Measurements from ENCODE around the gene BEND5. TPM values are rescaled to one million over a fixed set of nuclear protein-coding genes. Genes with fewer than 3 reads are reported as not detected.

Gene BEND5
- total RNA-seq, 1 experiment from 2014 or later, result not detected

GRCh38 chr1:48738356-48738755 lies 38.3 kb downstream of the BEND5 start:
- Histone ChIP-seq H3K4me3 (no peak overlapping the region), H3K27ac (no peak overlapping the region), H3K79me2 (ENCODE audit: low read depth) (no peaks in the 10 kb centered on the region), H3K4me1 (replicated peaks; ENCODE audit: insufficient read depth) (no peaks in the 10 kb centered on the region), H3K27me3 (ENCODE audit: insufficient read depth, low read depth) (peaks cover 68% of the 10 kb centered on the region), H3K4me2 (no peak overlapping the region), H3K9me2 (ENCODE audit: insufficient read depth) (no peaks in the 10 kb centered on the region), H3K36me3 (ENCODE audit: low read depth) (no peaks in the 10 kb centered on the region), H3K9me3 (ENCODE audit: insufficient read depth, low read depth) (no peaks in the 10 kb centered on the region), H4K20me1 (ENCODE audit: insufficient read depth) (no peaks in the 10 kb centered on the region), H3F3A (ENCODE audit: insufficient read depth, low read depth) (no peaks in the 10 kb centered on the region), H2AFZ (no peak overlapping the region)
- intact Hi-C loops (cut with micrococcal nuclease; ENCODE audit: unreplicated experiment), result no loop called here
- TF ChIP-seq EZH2 (IDR thresholded peaks at IDR 0.05; ENCODE audit: low read depth) (no peak), CTCF (conservative IDR thresholded peaks at IDR 0.05) (no peak)
- DNase-seq, result no peak
- no TSS peak for BruUV-seq (replicated peaks)
- POLR2A ChIA-PET (ENCODE audit: unreplicated experiment), result no interaction called here
- CTCF ChIA-PET, result no interaction called here

GRCh38 chr1:48735796-48736195 lies 40.9 kb downstream of the BEND5 start:
- TF ChIP-seq EZH2 (IDR thresholded peaks at IDR 0.05; ENCODE audit: low read depth), result no peak
- no peak for TF ChIP-seq CTCF (conservative IDR thresholded peaks at IDR 0.05)
- no peaks in the 10 kb centered on the region for H4K20me1 ChIP-seq (ENCODE audit: insufficient read depth)
- H3K79me2 ChIP-seq (ENCODE audit: low read depth), result no peaks in the 10 kb centered on the region
- no peak overlapping the region for H3K4me2 ChIP-seq
- POLR2A ChIA-PET (ENCODE audit: unreplicated experiment), result no interaction called here
- CTCF ChIA-PET, result no interaction called here
- no peak for DNase-seq
- no TSS peak for BruUV-seq (replicated peaks)
- H3K4me1 ChIP-seq (replicated peaks; ENCODE audit: insufficient read depth), result no peaks in the 10 kb centered on the region
- H3K27me3 ChIP-seq (ENCODE audit: insufficient read depth, low read depth), result peaks cover 62% of the 10 kb centered on the region
- no peak overlapping the region for H2AFZ ChIP-seq
- no peaks in the 10 kb centered on the region for H3K36me3 ChIP-seq (ENCODE audit: low read depth)
- intact Hi-C loops (cut with micrococcal nuclease; ENCODE audit: unreplicated experiment), result no loop called here
- H3K9me2 ChIP-seq (ENCODE audit: insufficient read depth), result no peaks in the 10 kb centered on the region
- H3F3A ChIP-seq (ENCODE audit: insufficient read depth, low read depth), result no peaks in the 10 kb centered on the region
- no peaks in the 10 kb centered on the region for H3K9me3 ChIP-seq (ENCODE audit: insufficient read depth, low read depth)
- no peak overlapping the region for H3K4me3 ChIP-seq
- no peak overlapping the region for H3K27ac ChIP-seq

- Histone ChIP-seq H2AFZ (no peak overlapping the region), H3K4me2 (no peak overlapping the region), H3K4me1 (replicated peaks; ENCODE audit: insufficient read depth) (no peaks in the 10 kb centered on the region), H3K79me2 (ENCODE audit: low read depth) (no peaks in the 10 kb centered on the region), H3K9me3 (ENCODE audit: insufficient read depth, low read depth) (no peaks in the 10 kb centered on the region), H3K27me3 (ENCODE audit: insufficient read depth, low read depth) (peaks cover 25% of the 10 kb centered on the region), H3K36me3 (ENCODE audit: low read depth) (no peaks in the 10 kb centered on the region), H4K20me1 (ENCODE audit: insufficient read depth) (no peaks in the 10 kb centered on the region), H3F3A (ENCODE audit: insufficient read depth, low read depth) (no peaks in the 10 kb centered on the region), H3K4me3 (no peak overlapping the region), H3K9me2 (ENCODE audit: insufficient read depth) (no peaks in the 10 kb centered on the region), H3K27ac (no peak overlapping the region)
- POLR2A ChIA-PET (ENCODE audit: unreplicated experiment), result no interaction called here
- no TSS peak for BruUV-seq (replicated peaks)
- intact Hi-C loops (cut with micrococcal nuclease; ENCODE audit: unreplicated experiment), result no loop called here
- TF ChIP-seq CTCF (conservative IDR thresholded peaks at IDR 0.05) (no peak), EZH2 (IDR thresholded peaks at IDR 0.05; ENCODE audit: low read depth) (no peak)
- DNase-seq, result no peak
- CTCF ChIA-PET, result no interaction called here
Observed at GRCh38 chr1:48730164-48730910, 46.4 kb downstream of the BEND5 start.

Measured in PC-9 (cell line).